Measurements from ENCODE around the gene TRPV3. TPM values are rescaled to one million over a fixed set of nuclear protein-coding genes. Genes with fewer than 3 reads are reported as not detected.

The TRPV3 gene
- total RNA-seq, 2 experiments from 2014 or later: 0.25 to 0.67 TPM

DNA sequence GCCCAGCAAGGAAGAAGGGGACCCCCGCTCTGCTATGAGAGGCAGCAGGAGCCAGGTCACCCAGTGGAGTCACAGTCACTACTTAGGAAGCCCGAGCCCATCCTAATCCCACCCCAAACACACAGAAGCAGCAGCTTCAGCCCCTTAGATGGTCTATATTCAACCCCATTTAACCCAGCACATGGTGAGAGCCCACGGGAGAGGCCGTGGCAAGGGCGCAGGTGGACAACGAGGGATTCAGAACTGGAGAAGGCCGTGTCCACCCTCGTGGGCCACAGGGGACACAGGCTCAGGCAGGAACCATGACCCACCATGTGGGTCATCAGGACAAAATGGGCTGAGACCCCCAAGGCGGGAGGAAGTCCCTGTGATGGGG is 1.6 kb upstream of the TRPV3 start:
- peaks cover 21% of the 10 kb centered on the region for H3K4me1 Mint-ChIP-seq (ENCODE audit: low read depth)
- H3K27ac Mint-ChIP-seq: no peak overlapping the region
- intact Hi-C loops (cut with micrococcal nuclease): no loop called here
- H3K36me3 Mint-ChIP-seq (ENCODE audit: low read depth): no peaks in the 10 kb centered on the region
- POLR2A ChIA-PET: no interaction called here
- no peaks in the 10 kb centered on the region for H3K9me3 Mint-ChIP-seq
- DNase-seq: no peak
- ATAC-seq: no peak
- H3K4me3 Mint-ChIP-seq: no peak overlapping the region
- TF ChIP-seq, protein P1, sequence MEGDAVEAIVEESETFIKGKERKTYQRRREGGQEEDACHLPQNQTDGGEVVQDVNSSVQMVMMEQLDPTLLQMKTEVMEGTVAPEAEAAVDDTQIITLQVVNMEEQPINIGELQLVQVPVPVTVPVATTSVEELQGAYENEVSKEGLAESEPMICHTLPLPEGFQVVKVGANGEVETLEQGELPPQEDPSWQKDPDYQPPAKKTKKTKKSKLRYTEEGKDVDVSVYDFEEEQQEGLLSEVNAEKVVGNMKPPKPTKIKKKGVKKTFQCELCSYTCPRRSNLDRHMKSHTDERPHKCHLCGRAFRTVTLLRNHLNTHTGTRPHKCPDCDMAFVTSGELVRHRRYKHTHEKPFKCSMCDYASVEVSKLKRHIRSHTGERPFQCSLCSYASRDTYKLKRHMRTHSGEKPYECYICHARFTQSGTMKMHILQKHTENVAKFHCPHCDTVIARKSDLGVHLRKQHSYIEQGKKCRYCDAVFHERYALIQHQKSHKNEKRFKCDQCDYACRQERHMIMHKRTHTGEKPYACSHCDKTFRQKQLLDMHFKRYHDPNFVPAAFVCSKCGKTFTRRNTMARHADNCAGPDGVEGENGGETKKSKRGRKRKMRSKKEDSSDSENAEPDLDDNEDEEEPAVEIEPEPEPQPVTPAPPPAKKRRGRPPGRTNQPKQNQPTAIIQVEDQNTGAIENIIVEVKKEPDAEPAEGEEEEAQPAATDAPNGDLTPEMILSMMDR (IDR thresholded peaks at IDR 0.05): no peak
- CTCF ChIA-PET: interaction anchor here (0.6 kb wide), 1 partner anchor 9 kb away, joined by 3 read pairs; no protein-coding TSS in a partner anchor
- H3K27me3 Mint-ChIP-seq: peaks cover 9% of the 10 kb centered on the region

DNA sequence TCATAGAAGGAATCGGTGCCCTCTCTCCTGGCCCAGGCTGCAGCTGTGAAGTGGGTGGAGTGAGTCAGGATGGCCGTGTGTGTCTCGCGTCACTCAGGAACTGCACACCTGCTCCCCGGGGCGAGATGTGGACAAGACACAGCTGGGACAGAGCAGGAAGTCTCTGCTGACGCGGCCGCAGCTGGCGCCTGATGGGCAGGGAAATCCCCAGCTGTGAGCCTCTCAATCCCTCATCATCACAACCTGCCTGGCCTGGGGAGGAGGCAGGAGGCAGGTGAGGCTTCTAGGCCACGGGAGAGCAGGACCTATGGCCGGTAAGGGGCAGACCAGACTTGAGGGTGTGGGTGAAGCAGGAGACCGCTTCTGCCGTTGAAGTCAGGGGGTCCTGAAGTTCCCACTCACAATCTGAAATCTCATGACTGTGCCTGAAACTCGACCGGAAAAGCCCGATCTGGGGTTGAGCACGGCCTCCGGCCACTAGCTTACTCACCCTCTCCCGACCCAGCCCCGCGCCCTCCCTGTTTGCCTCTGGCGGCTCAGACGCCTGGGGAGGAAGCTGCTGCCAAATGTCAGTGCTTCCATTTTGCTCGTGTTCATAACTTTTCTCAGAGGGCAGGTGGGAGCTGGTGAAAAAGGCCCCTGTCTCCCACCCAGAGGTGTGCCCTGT is 1.1 kb upstream of the TRPV3 start:
- intact Hi-C loops (cut with micrococcal nuclease): no loop called here
- Mint-ChIP-seq H3K36me3 (ENCODE audit: low read depth) (no peaks in the 10 kb centered on the region), H3K27me3 (peaks cover 9% of the 10 kb centered on the region), H3K27ac (peak overlapping the region; percentile 2), H3K9me3 (no peaks in the 10 kb centered on the region), H3K4me1 (ENCODE audit: low read depth) (peaks cover 21% of the 10 kb centered on the region), H3K4me3 (no peak overlapping the region)
- peak; percentile 82 for DNase-seq
- TF ChIP-seq, protein P1 (IDR thresholded peaks at IDR 0.05): no peak
- ChIA-PET POLR2A (no interaction called here), CTCF (interaction anchor here (0.6 kb wide), 1 partner anchor 9 kb away, joined by 3 read pairs; no protein-coding TSS in a partner anchor)
- ATAC-seq: peak; percentile 82

DNA sequence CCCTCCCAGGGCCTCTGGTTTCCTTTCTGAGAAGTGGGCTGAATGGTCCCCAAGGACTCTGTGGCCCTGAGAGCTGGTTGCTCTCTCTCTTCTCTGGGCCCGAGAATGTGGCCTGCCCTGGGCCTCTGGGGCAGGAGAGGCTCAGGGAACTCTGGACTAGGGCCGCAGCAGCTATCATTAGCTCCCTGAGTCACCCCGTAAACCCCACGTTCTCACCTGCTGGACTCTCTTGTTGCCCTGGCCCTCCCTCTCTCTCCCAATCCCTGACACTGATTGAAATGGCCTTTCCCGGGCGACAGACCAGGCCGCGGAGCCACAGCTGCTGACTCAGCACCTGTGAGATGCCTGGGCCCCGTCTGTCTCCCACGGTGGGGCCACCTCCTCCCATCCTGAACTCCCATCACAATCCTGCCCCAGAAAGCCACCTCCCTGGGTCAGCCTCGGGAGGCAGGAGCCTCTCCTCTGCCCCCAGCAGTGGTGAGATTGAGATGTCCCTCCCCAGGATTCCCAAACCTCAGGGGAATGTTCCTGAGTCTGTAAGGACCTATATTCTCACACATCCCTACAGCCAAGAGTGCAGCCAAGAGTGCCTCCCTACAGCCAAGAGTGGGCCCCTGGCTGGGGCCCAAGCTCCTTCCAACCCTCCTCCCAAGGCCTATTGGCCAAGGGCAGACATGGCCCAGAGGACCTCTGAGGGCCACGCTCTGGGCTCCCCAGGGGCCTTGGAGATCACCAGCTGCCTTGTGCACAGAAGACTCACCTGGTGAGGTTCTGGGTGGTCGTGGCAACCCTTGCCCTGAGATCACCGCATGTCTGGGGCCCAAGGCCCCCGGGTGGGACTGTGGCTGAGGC is 470 bp downstream of the TRPV3 start:
- TF ChIP-seq, protein P1 (IDR thresholded peaks at IDR 0.05): no peak
- CTCF ChIA-PET: no interaction called here
- Mint-ChIP-seq H3K4me1 (ENCODE audit: low read depth) (peaks cover 13% of the 10 kb centered on the region), H3K27me3 (peaks cover 14% of the 10 kb centered on the region), H3K36me3 (ENCODE audit: low read depth) (no peaks in the 10 kb centered on the region), H3K27ac (no peak overlapping the region), H3K9me3 (no peaks in the 10 kb centered on the region), H3K4me3 (no peak overlapping the region)
- POLR2A ChIA-PET: no interaction called here
- no peak for ATAC-seq
- DNase-seq: no peak
- intact Hi-C loops (cut with micrococcal nuclease): no loop called here

DNA sequence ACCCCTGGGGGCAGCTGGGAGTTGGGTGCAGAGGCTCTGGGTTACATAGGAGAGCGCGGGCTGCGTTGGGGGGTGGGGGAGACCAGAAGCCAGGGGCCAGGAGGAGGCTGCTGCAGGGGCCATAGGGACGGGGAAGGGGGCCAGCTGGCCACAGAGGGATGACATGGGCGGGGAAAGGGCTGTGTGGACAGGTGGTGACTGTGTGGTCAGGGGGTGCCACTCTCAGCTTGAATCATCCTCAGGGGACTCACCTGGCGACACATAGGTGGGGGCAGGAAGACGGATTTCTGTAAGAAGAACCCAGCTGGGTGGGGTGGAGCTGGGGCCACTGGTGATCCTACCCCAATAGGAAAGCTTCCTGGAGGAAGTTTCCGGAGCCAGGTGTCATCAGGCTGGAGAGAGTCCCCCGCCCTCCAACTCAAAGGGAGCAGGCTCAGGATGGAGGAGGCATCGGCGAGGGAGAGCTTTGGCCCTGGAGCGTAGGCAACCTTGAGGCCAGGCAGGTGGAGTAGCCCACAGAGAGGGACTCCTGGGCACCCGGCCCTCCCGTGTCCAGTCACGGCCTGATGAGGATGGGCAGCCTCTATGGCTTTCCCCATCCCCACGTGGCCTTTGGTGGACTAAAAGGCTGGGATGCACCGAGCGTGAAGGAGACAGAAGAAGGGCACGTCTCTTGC is 1.2 kb downstream of the TRPV3 start:
- Mint-ChIP-seq H3K4me1 (ENCODE audit: low read depth) (peaks cover 13% of the 10 kb centered on the region), H3K4me3 (no peak overlapping the region), H3K27me3 (peaks cover 14% of the 10 kb centered on the region), H3K27ac (no peak overlapping the region), H3K9me3 (no peaks in the 10 kb centered on the region), H3K36me3 (ENCODE audit: low read depth) (no peaks in the 10 kb centered on the region)
- POLR2A ChIA-PET: interaction anchor here (0.6 kb wide), 1 partner anchor 15 kb away, joined by 3 read pairs; no protein-coding TSS in a partner anchor
- TF ChIP-seq, protein P1 (IDR thresholded peaks at IDR 0.05): no peak
- intact Hi-C loops (cut with micrococcal nuclease): no loop called here
- CTCF ChIA-PET: no interaction called here
- DNase-seq (no peak), ATAC-seq (no peak)

Data from activated CD8-positive, alpha-beta T cell treated with anti-CD3 and anti-CD28 coated beads for 36 hours (primary cell).